Left hindlimb (tissue), 1 donor: ENCODE measurements around the gene CFAP69.
A peak's percentile ranks its signal among the peaks of the same experiment; 100 is the strongest.

Source experiments
- DNase-seq: peaks from one replicate; pipeline ENCODE4 v3.0.0-alpha.2; 2018

The CFAP69 gene, protein sequence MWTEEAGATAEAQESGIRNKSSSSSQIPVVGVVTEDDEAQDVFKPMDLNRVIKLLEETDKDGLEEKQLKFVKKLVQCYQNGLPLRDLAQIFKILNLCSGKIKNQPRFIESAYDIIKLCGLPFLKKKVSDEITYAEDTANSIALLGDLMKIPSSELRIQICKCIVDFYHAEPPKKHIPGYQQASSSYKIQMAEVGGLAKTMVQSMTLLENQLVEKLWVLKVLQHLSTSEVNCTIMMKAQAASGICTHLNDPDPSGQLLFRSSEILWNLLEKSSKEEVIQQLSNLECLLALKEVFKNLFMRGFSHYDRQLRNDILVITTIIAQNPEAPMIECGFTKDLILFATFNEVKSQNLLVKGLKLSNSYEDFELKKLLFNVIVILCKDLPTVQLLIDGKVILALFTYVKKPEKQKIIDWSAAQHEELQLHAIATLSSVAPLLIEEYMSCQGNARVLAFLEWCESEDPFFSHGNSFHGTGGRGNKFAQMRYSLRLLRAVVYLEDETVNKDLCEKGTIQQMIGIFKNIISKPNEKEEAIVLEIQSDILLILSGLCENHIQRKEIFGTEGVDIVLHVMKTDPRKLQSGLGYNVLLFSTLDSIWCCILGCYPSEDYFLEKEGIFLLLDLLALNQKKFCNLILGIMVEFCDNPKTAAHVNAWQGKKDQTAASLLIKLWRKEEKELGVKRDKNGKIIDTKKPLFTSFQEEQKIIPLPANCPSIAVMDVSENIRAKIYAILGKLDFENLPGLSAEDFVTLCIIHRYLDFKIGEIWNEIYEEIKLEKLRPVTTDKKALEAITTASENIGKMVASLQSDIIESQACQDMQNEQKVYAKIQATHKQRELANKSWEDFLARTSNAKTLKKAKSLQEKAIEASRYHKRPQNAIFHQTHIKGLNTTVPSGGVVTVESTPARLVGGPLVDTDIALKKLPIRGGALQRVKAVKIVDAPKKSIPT

DNA sequence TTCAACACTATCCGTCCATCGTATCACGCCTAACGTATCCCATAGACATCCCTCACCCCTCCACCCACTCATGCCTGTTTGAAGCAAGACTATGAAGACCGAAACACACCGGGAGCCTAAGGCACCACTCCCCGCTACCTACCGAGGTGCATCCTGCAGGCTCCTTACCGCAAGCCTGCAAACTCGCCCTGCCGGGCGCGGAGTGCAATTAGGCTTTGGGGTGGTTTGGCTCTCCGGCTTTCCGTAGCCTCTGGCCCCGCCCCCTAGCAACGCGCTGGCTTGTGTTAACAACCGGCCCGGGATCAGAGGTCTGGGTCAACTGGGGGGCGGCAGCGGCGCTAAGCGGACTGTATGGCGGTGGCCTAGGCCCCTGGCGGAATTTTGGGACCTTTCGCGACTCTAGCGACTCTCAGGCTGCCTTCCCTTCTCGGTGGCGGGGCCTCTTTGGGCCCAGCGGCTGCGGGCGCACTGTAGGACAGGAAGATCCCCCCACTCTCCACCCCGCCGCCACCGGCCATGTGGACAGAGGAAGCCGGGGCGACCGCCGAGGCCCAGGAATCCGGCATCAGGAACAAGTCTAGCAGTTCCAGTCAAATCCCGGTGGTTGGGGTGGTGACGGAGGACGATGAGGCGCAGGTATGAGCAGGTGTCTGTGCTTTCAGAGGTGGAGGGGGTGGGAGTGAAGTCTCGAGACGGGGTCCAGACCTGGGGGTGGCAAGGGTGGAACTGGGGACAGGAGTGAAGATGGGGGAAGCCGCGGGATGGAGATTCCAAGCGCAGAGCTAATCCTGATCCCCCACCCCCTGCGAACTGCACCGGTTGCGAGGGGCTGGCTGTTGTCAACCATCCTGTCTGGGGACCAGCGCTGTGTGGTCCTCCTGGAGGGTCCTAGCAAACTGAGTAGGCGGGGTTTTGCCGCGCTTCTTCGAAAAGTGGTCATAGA is at the start of gene CFAP69:
Gene CFAP69, plus strand, starts transcription at position 266 of the 943 bp plus-strand sequence. Its CDS starts 251 bp downstream, at position 517.
- peak; percentile 92 for DNase-seq

DNA sequence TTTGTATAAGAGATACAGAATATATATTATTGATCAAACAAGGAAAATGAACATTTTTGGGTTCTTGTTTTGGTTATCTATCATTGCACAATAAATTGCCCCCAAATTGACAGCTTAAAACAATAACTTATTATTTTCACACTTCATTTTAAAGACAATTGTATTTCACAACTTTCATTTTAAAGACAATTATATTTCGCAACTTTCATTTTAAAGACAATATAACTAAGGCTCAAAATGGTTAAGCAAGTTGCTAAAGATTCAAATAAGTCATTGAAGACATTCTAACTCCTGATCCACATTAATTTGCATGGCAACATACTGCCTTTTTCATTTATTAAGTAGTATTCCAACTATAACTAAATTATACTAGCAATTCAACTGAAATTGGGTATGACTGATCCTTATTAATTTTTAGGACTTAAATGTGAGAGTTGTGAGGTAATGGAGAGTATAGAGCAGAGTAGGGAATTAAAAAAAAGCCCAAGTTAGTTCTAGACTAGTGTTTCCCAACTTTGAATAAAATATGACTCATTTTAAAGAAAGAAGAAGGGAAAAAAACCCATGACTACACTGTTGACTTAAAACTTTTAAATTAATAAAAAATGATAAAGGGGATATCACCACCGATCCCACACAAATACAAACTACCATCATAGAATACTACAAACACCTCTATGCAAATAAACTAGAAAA is 43.3 kb upstream of the CFAP69 start:
- no peak for DNase-seq

DNA sequence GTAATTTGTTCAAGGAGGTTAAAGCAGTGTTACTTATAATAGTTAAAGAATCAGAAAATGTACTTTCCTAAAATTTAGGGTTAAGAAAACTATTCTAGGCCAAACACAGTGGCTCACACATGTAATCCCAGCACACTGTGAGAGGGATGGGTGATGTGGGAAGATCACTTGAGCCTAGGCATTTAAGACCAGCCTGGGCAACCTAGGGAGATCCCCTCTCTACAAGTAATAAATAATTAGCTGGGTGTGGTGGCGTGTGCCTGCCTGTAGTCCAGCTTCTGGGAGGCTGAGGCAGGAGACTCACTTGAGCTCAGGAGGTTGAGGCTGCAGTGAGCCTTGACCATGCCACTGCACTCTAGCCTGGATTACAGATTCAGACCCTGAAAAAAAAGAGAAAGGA is 37.0 kb upstream of the CFAP69 start:
- DNase-seq, result no peak

DNA sequence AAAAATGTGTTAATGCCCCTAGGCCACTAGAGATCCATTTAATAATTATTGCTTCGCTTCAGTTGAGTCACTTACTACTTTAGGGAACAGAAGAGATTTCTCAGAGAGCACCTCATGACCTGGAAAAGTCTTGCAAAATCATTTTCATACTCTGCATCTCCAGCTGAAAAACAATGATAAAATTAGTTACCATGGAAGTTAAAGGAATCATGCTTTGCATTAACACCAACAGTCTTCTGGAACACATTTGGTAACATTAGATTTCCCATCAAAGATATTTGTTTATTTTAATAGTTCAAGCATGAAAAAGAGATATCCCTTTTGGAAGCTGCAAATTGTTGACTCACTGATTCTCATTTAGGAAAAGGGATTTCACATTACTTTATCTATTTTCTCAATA is 35.2 kb upstream of the CFAP69 start:
- no peak for DNase-seq

DNA sequence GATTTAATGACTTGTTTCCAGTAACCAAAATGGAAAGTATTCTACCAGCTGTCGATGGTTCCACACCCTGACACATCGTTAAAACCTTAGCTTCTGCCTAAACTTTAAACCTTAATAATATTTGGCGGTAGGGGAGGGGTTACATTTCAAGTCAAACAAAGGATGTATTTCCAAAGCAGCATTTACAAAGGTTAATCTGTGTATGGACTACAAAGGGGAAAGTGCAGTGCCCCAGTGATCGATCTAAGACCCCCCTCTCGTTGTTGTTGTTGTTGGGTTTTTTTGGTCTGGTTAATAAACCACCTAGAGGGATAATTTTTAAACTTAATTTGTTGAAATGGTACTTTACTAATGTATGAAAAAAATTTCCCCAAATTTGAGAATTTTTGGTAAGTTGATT is 34.5 kb upstream of the CFAP69 start:
- no peak for DNase-seq

DNA sequence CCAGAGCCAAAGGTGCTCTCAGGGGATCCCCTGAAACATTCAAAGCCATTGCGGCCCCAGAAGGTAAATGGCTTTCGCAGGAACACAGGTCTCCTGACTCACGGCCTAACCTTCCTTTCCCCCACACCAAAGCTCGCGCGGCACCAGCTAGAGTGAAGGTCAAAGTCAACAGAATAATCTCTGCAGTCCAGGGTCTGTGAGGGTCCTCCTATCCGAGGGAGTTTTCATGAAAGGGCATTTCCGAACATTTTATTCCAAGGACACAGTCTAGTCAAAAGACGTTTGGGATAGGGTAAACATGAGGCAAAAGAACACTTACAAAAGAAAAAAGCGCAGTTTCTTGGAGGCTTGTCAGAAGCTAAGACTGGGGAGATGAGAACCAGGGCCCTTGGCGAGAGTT is 34.0 kb upstream of the CFAP69 start:
- no peak for DNase-seq

DNA sequence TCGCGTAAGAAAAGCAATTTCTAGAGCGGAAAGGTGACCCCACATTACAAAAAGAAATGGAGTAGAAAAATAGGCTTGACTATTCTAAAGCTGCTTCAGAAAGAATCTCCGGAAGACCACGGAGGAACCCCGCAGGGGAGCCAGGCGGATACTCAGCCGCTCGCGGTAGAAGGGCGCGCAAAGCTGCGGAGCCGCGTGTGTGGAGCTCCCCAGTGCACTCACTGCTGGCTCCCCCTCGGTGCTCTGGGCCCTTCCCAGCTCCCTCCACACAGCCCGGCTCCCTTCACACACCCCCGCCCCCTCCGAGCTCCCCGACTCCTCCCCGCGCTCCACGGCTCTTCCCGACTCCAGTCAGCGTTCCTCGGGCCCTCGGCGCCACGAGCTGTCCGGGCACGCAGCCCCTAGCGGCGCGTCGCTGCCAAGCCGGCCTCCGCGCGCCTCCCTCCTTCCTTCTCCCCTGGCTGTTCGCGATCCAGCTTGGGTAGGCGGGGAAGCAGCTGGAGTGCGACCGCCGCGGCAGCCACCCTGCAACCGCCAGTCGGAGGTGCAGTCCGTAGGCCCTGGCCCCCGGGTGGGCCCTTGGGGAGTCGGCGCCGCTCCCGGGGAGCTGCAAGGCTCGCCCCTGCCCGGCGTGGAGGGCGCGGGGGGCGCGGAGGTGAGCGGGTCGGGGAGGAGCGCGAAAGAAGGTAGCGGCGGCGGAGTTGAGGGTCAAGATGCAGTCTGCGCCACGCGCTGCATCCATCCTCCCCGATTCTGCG is 33.4 kb upstream of the CFAP69 start, which contains the start of gene STEAP2:
Gene STEAP2, plus strand, starts transcription at position 350 of the 758 bp plus-strand sequence. CDS start 13,343 bp downstream, outside the sequence.
- peak; percentile 95 for DNase-seq

DNA sequence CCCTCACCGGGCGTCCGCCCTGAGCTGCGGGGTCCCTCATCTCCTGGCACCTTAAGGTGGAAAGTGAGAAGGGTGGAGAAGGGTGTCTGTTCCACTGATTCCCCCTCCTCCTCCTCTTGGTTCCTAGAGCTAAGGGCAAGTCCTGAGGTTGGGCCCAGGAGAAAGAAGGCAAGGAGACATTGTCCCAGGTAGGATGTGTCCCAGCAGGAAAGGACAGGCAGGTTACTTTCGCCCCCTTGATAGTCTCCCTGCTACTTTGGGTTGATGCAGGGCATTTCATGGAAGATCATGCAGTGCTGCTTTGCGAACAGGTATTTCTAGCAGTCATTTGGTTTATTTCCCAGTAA is 32.9 kb upstream of the CFAP69 start:
- DNase-seq, result no peak

DNA sequence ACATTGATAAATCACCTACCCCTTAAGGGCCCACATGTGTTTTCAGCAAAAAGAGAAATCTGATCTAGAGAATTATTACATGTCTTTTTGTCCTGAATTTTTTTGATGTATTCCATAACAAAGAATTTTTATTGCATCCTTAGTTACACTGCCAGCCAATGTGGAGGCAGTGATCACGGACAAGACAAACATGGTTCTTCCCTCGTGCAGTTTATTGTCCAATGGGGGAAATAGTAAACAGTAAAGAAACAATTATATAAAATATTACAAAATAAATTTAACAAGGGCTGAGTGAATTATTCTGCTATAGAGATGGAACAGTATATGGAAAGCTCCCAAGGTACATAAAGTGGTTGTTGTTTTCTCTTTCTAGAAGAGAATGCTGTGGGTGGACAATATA is 31.5 kb upstream of the CFAP69 start:
- DNase-seq, result no peak

DNA sequence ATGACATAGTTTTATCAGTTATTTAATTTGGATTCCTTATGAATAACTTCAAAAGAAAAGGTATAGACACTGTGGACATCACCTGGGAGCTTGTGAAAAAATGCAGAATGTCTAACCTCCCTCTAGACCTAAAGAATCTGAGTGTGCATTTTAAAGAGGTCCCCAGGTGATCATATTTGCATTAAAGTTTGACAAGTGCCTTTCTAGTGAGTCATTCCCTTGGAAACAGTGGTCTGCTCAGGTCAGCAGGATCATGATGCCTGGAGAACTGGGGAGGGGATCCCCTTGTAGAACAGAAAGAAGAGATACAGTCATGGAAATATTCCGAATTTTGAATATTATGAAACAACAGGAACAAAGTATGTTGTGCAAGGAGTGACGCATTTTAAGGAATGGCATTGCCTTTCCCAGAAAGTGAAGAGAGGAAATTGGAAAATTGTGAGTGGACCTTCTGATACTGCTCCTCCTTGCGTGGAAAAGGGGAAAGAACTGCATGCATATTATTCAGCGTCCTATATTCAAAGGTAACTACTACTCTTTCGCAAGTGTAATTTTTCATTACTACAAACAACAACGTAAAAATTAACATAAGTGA is 28.8 kb upstream of the CFAP69 start:
- DNase-seq, result no peak

DNA sequence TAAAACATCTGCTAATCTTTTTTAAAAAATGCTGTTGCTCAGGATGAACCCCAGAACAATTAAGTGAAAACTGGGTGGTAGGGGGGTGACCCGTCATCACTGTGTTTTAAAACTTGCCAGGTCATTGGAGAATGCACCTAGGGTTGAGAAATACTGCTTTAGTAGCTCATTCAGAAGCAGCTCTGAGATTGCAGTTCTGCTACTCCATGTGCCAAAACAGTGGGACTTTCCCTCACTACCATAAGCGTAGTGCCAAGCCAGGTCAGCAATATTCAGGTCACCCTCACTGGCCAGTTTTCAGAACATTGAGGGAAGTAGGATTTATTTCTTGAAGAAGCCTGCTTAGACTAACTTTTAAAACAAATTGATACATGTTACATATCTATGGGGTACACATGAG is 28.2 kb upstream of the CFAP69 start:
- no peak for DNase-seq

DNA sequence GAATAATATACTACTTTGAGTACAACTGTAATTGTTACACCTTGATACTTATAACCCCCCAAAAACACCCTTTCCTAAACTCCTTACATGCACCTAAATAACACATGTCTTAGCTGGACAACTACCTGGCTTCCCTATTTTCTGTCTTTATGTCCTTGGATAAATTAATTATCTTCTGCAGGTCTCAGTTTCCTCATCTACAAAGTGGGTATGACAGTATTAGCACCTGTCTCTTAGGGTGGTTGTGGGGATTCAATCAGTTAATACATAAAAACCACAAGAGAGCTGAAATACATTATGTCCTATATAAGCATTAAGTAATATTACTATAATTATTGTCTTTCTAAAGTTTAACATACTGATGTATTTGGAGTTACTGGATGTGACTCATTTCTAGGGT is 22.6 kb upstream of the CFAP69 start:
- DNase-seq, result no peak

DNA sequence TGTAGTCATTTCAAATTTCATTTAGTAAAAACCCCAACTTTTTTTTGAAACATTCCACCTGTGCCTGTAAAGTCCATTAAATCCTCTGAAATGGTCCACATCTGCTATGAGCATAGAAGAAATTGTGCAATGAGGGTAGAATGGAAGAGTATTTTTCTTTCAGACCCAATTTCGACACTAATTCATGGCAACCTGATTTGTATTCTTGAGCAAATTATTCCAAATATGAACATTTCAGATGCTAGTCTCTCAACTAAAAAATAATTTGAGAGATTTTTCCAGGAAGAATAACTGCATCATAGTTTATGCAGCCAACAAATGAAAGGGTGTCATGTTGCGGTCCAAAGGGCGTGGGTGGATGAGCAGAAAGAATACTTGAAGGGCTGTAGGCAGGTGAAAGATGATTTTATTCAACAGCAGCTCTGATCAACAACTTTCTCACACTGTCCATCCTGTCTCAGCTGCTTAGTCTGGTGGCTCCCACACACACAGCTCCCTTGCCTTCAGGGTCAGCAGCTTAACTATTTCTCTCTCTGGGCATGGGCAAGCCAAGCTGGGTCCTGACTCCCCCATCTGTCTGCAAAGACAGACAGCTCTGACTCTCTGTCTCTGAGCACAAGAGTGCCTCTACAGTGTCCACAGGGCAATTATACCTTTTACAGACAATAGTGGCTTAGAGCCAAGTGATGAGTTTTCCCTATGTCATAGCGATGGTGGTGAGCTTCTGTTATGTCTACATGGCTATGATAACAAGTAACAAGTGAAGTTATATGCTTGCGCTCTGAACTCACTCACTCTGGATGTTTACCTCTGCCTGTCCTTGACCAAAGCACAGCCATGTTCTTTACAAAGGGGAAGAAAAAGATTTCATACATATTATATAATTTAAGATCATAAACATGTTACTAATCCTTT is 21.9 kb upstream of the CFAP69 start:
- peak; percentile 51 for DNase-seq

DNA sequence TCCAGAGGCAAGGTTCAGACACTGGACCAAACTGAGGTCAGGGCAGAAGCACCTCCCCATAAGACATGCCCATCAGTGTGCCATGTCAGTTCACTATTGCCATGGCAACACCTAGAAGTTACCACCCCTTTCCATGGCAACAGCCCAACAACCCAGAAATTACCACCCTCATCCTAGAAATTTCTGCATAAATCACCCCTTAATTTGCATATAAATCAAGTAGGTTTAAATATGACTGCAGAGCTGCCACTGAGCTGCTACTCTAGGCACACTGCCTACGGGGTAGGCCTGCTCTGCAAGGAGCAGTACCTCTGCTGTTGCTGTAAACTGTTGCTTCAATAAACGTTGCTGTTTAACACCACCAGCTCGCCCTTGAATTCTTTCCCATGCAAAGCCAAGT is 20.8 kb upstream of the CFAP69 start:
- DNase-seq, result no peak

DNA sequence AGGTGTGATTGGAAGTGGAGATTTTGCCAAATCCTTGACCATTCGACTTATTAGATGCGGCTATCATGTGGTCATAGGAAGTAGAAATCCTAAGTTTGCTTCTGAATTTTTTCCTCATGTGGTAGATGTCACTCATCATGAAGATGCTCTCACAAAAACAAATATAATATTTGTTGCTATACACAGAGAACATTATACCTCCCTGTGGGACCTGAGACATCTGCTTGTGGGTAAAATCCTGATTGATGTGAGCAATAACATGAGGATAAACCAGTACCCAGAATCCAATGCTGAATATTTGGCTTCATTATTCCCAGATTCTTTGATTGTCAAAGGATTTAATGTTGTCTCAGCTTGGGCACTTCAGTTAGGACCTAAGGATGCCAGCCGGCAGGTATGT is 19.8 kb upstream of the CFAP69 start:
- no peak for DNase-seq

DNA sequence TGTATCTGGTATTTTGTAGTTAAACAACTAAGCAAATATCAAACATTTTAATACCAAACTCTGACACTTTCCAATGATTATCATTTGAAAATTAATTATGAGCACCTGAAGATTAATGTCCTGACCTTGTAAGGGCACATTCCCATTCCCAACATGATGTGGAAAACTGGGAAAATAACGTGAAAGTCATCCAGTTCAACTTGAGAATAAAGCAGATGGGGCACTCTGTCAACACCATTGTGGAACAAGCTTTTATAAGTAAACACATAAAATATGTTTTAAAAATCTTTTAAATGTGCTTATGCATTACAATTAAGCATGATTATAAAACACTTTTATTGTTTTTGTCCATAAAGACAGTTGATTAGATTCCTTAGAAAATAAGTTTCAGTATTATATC is 19.4 kb upstream of the CFAP69 start:
- DNase-seq, result no peak

DNA sequence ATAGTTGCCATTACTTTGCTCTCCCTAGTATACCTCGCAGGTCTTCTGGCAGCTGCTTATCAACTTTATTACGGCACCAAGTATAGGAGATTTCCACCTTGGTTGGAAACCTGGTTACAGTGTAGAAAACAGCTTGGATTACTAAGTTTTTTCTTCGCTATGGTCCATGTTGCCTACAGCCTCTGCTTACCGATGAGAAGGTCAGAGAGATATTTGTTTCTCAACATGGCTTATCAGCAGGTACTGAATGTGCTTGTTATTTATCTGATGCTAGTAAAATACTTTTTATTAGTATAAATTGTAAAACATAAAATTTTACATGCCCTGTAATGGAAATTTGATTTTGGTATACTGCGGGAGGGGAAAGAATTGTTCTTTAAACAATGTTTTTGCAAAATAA is 17.7 kb upstream of the CFAP69 start:
- no peak for DNase-seq

DNA sequence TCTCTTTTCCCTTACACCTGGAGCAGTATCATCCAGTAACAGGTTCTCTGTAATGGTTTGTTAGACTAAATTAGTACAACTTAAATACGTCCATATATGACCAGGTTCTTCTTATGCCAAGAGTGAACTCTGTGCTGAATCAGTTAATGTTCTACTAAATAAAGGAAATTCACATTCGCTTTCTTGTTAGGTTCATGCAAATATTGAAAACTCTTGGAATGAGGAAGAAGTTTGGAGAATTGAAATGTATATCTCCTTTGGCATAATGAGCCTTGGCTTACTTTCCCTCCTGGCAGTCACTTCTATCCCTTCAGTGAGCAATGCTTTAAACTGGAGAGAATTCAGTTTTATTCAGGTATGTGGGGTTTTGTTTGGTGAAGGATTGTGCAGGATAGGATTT is 15.3 kb upstream of the CFAP69 start:
- DNase-seq, result no peak

DNA sequence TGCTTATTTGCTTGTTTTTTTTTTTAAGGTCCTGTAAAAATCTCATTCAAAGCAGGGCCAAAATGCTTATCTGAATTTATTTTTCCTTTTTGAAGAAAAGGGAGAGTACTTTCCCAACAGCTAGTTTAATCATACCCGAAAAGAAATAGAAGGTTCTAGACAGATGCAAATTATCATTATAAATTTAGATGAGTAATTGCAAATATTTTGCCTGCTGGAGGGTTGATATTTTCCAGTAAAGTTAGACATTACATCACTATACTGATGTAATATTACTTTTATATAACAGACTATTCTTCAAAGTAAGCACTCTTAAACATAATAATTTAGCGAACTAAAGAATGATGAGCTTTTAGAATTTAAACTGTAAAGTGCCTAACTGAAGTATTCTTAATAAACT is 14.1 kb upstream of the CFAP69 start:
- no peak for DNase-seq

DNA sequence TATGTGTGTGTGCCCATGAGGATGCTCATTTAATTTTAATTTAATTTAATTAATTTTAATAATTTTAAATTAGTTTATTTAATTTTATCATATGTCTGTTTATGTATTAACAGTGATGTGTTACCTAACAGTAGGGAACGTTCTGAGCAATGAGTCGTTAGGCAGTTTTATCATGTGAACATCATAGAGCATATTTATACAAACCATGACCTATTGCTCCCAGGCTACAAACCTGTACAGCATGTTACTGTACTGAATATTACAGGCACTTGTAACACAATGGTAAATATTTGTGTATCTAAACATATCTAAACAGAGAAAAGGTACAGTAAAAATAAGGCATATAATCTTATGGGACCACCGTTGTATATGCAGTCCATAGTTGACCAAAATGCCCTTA is 13.7 kb upstream of the CFAP69 start:
- no peak for DNase-seq
